ENCODE results near the gene TENM3. TPM values are rescaled to one million over a fixed set of nuclear protein-coding genes. Genes with fewer than 3 reads are reported as not detected.

Gene TENM3
- total and polyA plus RNA-seq, 2 of the 8 experiments (the other 6 are each of a cell fraction or from before 2014, with no cell fraction given): 36.9 to 69.3 TPM

DNA sequence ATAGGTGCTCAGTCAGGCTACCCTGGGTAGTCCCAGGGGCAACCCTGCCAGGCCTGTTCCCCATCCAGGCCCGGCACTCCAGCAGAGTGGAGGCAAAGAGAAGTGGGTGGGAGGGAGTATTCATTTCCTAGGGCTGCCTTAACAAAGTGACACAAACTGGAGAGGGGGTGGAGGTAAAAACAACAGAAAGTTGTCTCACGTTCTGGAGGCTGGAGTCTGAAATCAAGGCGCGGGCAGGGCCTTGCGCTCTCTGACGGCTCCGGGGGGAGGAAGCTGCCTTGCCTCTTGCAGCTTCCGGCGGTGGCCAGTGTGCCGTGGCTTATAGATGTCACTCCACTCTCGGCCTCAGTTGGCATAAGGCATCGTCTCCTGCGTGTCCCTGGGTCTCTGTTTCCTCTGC is 583.2 kb downstream of the TENM3 start (continued):
- TF ChIP-seq, protein P1, sequence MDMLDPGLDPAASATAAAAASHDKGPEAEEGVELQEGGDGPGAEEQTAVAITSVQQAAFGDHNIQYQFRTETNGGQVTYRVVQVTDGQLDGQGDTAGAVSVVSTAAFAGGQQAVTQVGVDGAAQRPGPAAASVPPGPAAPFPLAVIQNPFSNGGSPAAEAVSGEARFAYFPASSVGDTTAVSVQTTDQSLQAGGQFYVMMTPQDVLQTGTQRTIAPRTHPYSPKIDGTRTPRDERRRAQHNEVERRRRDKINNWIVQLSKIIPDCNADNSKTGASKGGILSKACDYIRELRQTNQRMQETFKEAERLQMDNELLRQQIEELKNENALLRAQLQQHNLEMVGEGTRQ (IDR thresholded peaks at IDR 0.05; ENCODE audit: low read length): no peak
- TF ChIP-seq KDM4A (IDR thresholded peaks at IDR 0.05; ENCODE audit: low read depth, low read length, severe bottlenecking): no peak
